ENCODE results near the gene MAL.
"Not testable (repeated sequence)": the region's sequence is repeated elsewhere in the genome, so short reads cannot be mapped to it uniquely, and the experiment has no call there.

The MAL gene

DNA sequence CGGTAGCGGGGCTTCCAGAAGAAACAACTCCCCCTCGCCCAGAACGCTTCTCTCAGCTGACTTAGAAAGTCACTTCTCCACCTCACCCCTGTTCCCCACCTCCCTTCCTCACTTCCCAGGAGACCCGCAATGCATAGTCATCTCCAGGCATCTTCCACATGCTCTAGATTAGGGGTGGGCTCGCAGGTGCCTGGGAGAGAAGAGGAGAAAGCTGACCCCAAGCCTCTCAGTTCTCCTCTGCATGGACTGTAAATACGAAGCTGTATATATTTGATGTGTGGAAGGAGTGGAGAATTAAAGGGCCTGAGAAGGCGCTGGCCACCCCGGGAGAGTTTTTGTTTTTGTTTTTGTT, 1.8 kb downstream of the MAL start:
- Histone ChIP-seq H3K4me1 (ENCODE audit: insufficient read depth, low read length) (peaks cover 14% of the 10 kb centered on the region; the same call in 1 of the 2 replicates), H3K9ac (ENCODE audit: low read depth, low read length) (peak overlapping the region; percentile 49; the same call in 1 of the 2 replicates), H3K9me3 (ENCODE audit: control insufficient read depth, insufficient read depth, low read length) (no peaks in the 10 kb centered on the region), H3K36me3 (ENCODE audit: insufficient read depth, low read length) (no peaks in the 10 kb centered on the region)

- H3K9me3 ChIP-seq (ENCODE audit: control insufficient read depth, insufficient read depth, low read length) = no peaks in the 10 kb centered on the region
- no peaks in the 10 kb centered on the region for H3K36me3 ChIP-seq (ENCODE audit: insufficient read depth, low read length)
- H3K4me1 ChIP-seq (ENCODE audit: insufficient read depth, low read length) = peaks cover 19% of the 10 kb centered on the region; the same call in 1 of the 2 replicates
- no peak overlapping the region for H3K9ac ChIP-seq (ENCODE audit: low read depth, low read length)
Observed at GRCh38 chr2:95029898-95030341, 4.4 kb downstream of the MAL start.

DNA sequence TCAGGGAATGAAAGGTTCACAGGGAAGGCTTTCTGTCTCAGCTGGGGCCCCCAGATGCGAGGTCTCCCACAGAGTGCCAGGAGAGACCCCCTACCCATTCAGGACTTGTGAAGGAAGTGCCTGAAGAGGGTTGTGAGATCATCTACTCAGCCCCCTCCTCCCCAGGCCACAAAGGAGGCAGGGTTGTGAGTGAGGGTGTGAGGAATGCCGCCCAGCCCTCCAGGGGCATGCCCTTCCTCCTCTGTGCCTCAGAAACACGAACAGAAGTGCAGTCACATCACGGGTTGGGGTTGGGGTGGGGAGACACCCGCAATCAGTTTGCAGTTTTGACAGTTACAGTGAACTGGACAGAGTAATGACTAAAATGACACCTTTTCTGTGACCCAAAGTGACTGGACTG, 5.0 kb downstream of the MAL start:
- H3K4me1 ChIP-seq (ENCODE audit: insufficient read depth, low read length) = peaks cover 19% of the 10 kb centered on the region; the same call in 1 of the 2 replicates
- H3K9me3 ChIP-seq (ENCODE audit: control insufficient read depth, insufficient read depth, low read length) = no peaks in the 10 kb centered on the region
- no peaks in the 10 kb centered on the region for H3K36me3 ChIP-seq (ENCODE audit: insufficient read depth, low read length)
- no peak overlapping the region for H3K9ac ChIP-seq (ENCODE audit: low read depth, low read length)

GRCh38 chr2:95031076-95031725, 5.7 kb downstream of the MAL start:
- Histone ChIP-seq H3K4me1 (ENCODE audit: insufficient read depth, low read length) (peaks cover 19% of the 10 kb centered on the region; the same call in 1 of the 2 replicates), H3K9me3 (ENCODE audit: control insufficient read depth, insufficient read depth, low read length) (no peaks in the 10 kb centered on the region), H3K9ac (ENCODE audit: low read depth, low read length) (no peak overlapping the region), H3K36me3 (ENCODE audit: insufficient read depth, low read length) (no peaks in the 10 kb centered on the region)

DNA sequence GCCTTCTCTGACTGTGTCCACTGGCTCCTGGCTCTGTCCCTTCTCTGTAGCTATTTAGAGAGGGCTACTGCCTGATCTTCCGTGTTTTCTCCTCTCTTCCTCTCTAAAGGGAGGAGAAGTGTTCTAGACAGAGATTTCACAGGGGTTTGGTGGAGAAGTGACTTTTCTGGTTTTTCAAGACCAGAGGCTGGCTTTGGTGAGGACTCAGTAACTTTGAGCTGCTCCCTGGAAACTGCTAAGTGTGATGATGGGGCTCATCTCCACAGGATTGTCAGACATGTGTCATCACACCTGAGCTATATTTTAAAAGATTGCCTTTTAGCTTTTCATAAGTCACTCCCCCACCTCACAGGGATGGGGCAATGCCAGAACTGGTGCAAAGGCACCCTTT, 6.2 kb downstream of the MAL start:
- Histone ChIP-seq H3K4me1 (ENCODE audit: insufficient read depth, low read length) (peaks cover 19% of the 10 kb centered on the region; the same call in 1 of the 2 replicates), H3K9me3 (ENCODE audit: control insufficient read depth, insufficient read depth, low read length) (no peaks in the 10 kb centered on the region), H3K36me3 (ENCODE audit: insufficient read depth, low read length) (no peaks in the 10 kb centered on the region), H3K9ac (ENCODE audit: low read depth, low read length) (no peak overlapping the region)

DNA sequence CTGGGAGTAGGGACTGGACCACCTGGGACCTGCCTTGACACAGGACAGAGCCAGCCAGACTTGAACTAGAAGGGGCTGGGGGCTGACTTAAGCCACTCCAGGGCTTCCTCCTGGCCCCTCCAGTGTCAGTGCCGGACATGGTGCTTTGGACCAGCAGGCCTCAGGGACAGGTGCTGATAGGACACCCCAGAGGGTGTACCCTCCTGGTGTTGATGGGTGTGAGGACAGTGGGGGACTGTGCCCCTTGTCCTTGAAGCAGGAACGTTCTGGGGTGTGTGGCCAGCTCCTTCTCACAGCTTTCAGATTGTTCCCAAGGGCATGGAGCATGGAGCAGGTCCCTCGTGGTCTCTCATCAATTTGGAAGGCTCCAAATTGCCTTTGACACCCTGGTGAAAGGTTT, 6.8 kb downstream of the MAL start:
- peaks cover 19% of the 10 kb centered on the region; the same call in 1 of the 2 replicates for H3K4me1 ChIP-seq (ENCODE audit: insufficient read depth, low read length)
- H3K9me3 ChIP-seq (ENCODE audit: control insufficient read depth, insufficient read depth, low read length) = no peaks in the 10 kb centered on the region
- no peak overlapping the region for H3K9ac ChIP-seq (ENCODE audit: low read depth, low read length)
- H3K36me3 ChIP-seq (ENCODE audit: insufficient read depth, low read length) = no peaks in the 10 kb centered on the region

DNA sequence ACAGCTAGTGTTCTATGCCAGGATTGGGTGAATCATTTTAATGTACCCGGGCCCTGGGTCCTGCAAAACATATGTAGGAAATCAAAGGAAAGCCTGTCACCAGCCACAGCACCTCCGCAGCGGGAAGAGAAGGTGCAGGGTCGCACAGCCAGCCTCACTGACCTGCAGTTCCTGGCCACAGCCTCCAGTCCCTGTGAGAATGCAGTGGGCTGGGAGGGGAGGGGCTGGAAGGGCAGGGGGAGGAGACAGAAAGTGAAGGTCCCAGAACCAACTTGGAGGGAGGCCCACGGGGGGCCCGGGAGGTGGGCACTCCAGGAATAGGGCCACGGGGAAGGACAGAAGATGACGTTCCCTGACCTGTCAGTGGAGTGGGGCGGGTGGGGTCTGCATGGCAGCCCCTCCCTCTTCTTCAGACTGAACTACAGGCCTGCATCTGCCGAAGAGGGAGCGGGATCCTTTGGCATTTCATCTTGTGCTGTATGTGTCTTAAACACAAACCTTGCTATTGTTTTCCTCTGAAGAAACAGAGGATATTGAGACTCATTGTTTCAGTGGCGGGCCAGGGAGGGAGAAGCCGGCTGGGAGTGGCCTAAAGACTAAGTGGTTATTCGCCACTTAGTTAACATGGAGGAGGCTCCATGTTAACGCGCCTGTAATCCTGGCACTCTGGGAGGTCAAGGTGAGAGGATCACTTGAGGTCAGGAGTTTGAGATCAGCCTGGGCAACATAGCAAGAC, 7.5 kb downstream of the MAL start:
- H3K4me1 ChIP-seq (ENCODE audit: insufficient read depth, low read length) = peaks cover 19% of the 10 kb centered on the region; the same call in 1 of the 2 replicates
- no peaks in the 10 kb centered on the region for H3K9me3 ChIP-seq (ENCODE audit: control insufficient read depth, insufficient read depth, low read length)
- no peak overlapping the region for H3K9ac ChIP-seq (ENCODE audit: low read depth, low read length)
- H3K36me3 ChIP-seq (ENCODE audit: insufficient read depth, low read length) = no peaks in the 10 kb centered on the region

GRCh38 chr2:95034221-95034620, 8.7 kb downstream of the MAL start:
- H3K9ac ChIP-seq (ENCODE audit: low read depth, low read length) = no peak overlapping the region
- H3K4me1 ChIP-seq (ENCODE audit: insufficient read depth, low read length) = peaks cover 19% of the 10 kb centered on the region; the same call in 1 of the 2 replicates

DNA sequence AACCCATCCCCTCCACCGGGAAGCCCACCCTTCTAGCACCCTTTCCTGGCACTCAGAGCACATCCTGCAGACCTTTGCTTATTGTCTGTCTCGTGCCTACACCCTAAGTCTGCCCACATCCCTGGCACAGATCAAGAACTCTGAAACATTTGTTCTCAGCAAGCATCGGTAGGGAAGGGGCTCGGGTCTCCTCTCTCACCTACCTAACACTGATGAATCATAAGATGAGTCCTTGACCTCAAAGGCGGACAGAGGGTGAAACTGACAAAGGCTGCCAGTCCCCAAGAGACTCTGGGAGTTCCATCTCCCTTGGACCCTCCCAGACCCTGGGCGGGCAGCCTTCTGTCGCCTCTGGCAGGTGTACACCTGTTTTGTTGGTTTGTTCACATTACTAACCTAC, 9.3 kb downstream of the MAL start:
- Histone ChIP-seq H3K9ac (ENCODE audit: low read depth, low read length) (no peak overlapping the region), H3K36me3 (ENCODE audit: insufficient read depth, low read length) (no peaks in the 10 kb centered on the region), H3K9me3 (ENCODE audit: control insufficient read depth, insufficient read depth, low read length) (no peaks in the 10 kb centered on the region), H3K4me1 (ENCODE audit: insufficient read depth, low read length) (peaks cover 18% of the 10 kb centered on the region; the same call in 1 of the 2 replicates)

More at GRCh38 chr2:95034221-95034620, 8.7 kb downstream of the MAL start:
- H3K36me3 ChIP-seq (ENCODE audit: insufficient read depth, low read length) = no peaks in the 10 kb centered on the region
- H3K9me3 ChIP-seq (ENCODE audit: control insufficient read depth, insufficient read depth, low read length) = no peaks in the 10 kb centered on the region

DNA sequence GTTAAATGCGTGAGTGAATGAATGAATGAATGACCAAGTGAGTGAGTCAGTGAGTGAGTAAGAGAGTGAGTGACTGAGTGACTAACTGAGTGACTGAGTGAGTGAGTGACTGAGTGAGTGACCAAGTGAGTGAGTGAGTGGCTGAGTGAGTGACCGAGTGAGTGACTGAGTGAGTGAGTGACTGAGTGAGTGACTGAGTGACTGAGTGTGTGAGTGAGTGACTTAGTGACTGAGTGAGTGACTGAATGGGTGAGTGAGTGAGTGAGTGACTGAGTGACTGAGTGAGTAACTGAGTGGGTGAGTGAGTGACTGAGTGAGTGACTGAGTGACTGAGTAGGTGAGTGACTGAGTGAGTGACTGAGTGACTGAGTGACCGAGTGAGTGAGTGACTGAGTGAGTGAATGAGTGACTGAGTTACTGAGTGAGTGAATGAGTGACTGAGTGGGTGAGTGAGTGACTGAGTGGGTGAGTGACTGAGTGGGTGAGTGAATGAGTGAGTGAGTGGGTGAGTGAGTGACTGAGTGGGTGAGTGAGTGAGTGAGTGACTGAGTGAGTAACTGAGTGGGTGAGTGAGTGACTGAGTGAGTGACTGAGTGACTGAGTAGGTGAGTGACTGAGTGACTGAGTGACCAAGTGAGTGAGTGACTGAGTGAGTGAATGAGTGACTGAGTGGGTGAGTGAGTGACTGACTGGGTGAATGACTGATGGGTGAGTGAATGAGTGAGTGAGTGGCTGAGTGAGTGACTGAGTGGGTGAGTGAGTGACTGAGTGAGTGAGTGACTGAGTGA, 11.3 kb downstream of the MAL start:
- H3K4me1 ChIP-seq (ENCODE audit: insufficient read depth, low read length) = peaks cover 7% of the 10 kb centered on the region; the same call in 1 of the 2 replicates
- no peaks in the 10 kb centered on the region for H3K36me3 ChIP-seq (ENCODE audit: insufficient read depth, low read length)
- no peak overlapping the region for H3K9ac ChIP-seq (ENCODE audit: low read depth, low read length)
- H3K9me3 ChIP-seq (ENCODE audit: control insufficient read depth, insufficient read depth, low read length) = no peaks in the 10 kb centered on the region

- Histone ChIP-seq H3K36me3 (ENCODE audit: insufficient read depth, low read length) (no peaks in the 10 kb centered on the region), H3K4me1 (ENCODE audit: insufficient read depth, low read length) (peaks cover 4% of the 10 kb centered on the region; the same call in 1 of the 2 replicates), H3K9ac (ENCODE audit: low read depth, low read length) (no peak overlapping the region), H3K9me3 (ENCODE audit: control insufficient read depth, insufficient read depth, low read length) (no peaks in the 10 kb centered on the region)
Observed at GRCh38 chr2:95037384-95037839, 11.9 kb downstream of the MAL start.

DNA sequence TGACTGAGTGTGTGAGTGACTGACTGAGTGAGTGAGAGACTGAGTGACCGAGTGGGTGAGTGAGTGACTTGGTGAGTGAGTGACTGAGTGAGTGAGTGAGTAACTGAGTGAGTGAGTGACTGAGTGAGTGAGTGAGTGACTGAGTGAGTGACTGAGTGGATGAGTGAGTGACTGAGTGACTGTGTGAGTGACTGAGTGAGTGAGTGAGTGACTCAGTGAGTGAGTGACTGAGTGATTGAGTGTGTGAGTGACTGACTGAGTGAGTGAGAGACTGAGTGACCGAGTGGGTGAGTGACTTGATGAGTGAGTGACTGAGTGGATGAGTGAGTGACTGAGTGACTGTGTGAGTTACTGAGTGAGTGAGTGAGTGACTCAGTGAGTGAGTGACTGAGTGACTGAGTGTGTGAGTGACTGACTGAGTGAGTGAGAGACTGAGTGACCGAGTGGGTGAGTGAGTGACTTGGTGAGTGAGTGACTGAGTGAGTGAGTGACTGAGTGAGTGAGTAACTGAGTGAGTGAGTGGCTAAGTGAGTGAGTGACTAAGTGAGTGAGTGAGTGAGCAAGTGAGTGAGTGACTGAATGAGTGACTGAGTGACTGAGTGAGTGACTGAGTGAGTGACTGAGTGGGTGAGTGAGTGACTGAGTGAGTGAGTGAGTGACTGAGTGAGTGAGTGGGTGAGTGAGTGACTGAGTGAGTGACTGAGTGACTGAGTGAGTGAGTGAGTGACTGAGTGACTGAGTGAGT, 12.5 kb downstream of the MAL start:
- H3K4me1 ChIP-seq (ENCODE audit: insufficient read depth, low read length); H3K36me3 ChIP-seq (ENCODE audit: insufficient read depth, low read length); H3K9ac ChIP-seq (ENCODE audit: low read depth, low read length); H3K9me3 ChIP-seq (ENCODE audit: control insufficient read depth, insufficient read depth, low read length): not testable (repeated sequence)

- H3K9ac ChIP-seq (ENCODE audit: low read depth, low read length) = no peak overlapping the region
- peaks cover 5% of the 10 kb centered on the region; the same call in 1 of the 2 replicates for H3K4me1 ChIP-seq (ENCODE audit: insufficient read depth, low read length)
- no peaks in the 10 kb centered on the region for H3K36me3 ChIP-seq (ENCODE audit: insufficient read depth, low read length)
- H3K9me3 ChIP-seq (ENCODE audit: control insufficient read depth, insufficient read depth, low read length) = no peaks in the 10 kb centered on the region
Observed at GRCh38 chr2:95038635-95039298, 13.3 kb downstream of the MAL start.
